ENCODE results near the gene LRPPRC.

DNA sequence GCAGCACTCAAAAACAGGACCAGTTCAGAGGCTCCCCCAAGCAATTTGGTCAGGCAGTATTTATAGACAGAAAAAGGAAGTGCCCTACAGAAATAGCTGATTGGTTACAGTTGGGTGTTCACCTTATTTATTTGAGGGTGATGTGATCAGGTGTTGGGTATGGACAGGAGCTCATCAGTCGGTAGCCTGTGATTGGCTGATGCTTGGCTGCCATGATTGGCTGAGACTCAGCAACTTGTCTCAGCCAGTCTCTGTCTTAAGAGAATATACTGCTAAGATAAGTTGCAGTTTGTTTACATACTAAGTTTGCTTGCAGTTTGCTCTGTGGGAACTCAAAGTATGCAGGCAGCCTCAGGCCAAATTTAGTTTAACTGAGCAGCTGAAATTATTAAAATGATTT, 147.6 kb downstream of the LRPPRC start:
- TF ChIP-seq, protein P1, sequence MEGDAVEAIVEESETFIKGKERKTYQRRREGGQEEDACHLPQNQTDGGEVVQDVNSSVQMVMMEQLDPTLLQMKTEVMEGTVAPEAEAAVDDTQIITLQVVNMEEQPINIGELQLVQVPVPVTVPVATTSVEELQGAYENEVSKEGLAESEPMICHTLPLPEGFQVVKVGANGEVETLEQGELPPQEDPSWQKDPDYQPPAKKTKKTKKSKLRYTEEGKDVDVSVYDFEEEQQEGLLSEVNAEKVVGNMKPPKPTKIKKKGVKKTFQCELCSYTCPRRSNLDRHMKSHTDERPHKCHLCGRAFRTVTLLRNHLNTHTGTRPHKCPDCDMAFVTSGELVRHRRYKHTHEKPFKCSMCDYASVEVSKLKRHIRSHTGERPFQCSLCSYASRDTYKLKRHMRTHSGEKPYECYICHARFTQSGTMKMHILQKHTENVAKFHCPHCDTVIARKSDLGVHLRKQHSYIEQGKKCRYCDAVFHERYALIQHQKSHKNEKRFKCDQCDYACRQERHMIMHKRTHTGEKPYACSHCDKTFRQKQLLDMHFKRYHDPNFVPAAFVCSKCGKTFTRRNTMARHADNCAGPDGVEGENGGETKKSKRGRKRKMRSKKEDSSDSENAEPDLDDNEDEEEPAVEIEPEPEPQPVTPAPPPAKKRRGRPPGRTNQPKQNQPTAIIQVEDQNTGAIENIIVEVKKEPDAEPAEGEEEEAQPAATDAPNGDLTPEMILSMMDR (conservative IDR thresholded peaks at IDR 0.05 in 1 of 2, IDR thresholded peaks at IDR 0.05 in 1 of 2; ENCODE audit: low read depth in 1 of 2, low read length in 2 of 2): no peak
- no peak for TF ChIP-seq EZH2 (IDR thresholded peaks at IDR 0.05; ENCODE audit: low read length, missing control alignments)
